SU-DHL-6 (cell line): ENCODE measurements around the gene DHPS.

Experiments
- CTCF ChIP-seq: fragments of 200-600 bp; sonication (generic); IDR thresholded peaks from one replicate; pipeline ENCODE4 v1.5.1; 2017; ENCODE audit warnings: antibody characterized with exemption, mild to moderate bottlenecking, low read length, moderate library complexity; ENCODE audit not compliant: insufficient read depth, poor library complexity, severe bottlenecking
- EZH2phosphoT487 ChIP-seq: fragments of 200-600 bp; sonication (generic), shearing (Covaris generic); conservative IDR thresholded peaks from 2 replicates; pipeline ENCODE4 v1.6.1; 2018; ENCODE audit warnings: mild to moderate bottlenecking, antibody characterized with exemption, low read length, moderate library complexity, mixed read lengths

DNA sequence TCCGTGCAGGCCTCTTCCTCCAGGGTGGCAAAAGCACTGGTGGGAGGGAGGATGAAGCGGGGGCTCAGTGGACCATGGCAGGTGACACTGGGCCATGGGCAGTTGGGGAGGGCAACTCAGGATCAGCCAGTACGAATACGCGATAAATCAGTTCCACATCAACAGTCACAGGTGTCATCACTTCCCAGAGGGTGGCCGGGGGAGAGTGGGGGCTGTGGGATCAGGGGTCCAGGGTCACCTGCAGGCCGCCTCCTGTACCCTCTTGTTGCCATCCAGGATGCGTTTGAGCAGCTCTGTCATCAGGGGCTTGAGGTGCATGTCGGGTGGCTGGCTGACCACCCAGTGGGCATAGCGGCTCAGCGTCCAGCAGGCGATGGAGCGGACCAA, 24.6 kb upstream of the DHPS start:
- TF ChIP-seq CTCF (no peak), EZH2phosphoT487 (no peak)
